ENCODE results near the gene OSBPL5. TPM values are rescaled to one million over a fixed set of nuclear protein-coding genes. Genes with fewer than 3 reads are reported as not detected.
"Not testable (repeated sequence)": the region's sequence is repeated elsewhere in the genome, so short reads cannot be mapped to it uniquely, and the experiment has no call there.

OSBPL5 gene
- total RNA-seq, 1 experiment from 2014 or later, result 21.1 TPM

DNA sequence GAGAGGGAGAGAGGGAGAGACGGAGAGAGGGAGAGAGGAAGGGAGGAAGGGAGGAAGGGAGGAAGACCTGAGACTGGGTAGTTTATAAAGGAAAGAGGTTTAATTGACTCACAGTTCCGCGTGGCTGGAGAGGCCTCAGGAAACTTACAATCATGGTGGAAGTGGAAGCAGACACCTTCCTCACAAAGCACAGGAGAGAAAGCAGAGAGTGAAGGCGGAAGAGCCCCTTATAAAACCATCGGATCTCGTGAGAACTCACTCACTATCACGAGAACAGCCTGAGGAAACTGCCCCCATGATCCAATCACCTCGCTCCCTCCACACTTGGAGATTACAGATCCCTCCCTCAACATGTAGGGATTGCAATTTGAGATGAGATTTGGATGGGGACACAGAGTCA lies 95.7 kb downstream of the OSBPL5 start:
- no peak for DNase-seq
- no peak overlapping the region for H3K4me3 ChIP-seq (ENCODE audit: insufficient read depth, low read depth, low read length)
- H3K36me3 ChIP-seq (replicated peaks; ENCODE audit: control insufficient read depth, insufficient read depth, low read length), result no peaks in the 10 kb centered on the region
- H3K27me3 ChIP-seq (ENCODE audit: control insufficient read depth, insufficient read depth, low read length), result no peaks in the 10 kb centered on the region

DNA sequence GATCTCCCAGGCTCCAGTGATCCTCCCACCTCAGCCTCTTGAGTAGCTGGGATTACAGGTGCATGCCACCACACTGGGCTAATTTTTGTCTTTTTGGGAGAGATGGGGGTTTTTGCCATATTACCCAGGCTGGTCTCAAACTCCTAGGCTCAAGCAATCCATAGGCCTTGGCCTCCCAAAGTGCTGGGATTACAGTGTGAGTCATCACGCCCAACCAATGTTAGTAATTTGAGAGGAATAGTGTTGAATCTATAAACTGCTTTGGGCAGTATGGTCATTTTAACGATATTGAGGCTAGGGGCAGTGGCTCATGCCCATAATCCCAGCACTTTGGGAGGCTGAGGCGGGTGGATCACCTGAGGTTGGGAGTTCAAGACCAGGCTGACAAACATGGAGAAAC lies 98.8 kb downstream of the OSBPL5 start:
- not testable (repeated sequence) for H3K36me3 ChIP-seq (replicated peaks; ENCODE audit: control insufficient read depth, insufficient read depth, low read length); DNase-seq; H3K4me3 ChIP-seq (ENCODE audit: insufficient read depth, low read depth, low read length); H3K27me3 ChIP-seq (ENCODE audit: control insufficient read depth, insufficient read depth, low read length)

DNA sequence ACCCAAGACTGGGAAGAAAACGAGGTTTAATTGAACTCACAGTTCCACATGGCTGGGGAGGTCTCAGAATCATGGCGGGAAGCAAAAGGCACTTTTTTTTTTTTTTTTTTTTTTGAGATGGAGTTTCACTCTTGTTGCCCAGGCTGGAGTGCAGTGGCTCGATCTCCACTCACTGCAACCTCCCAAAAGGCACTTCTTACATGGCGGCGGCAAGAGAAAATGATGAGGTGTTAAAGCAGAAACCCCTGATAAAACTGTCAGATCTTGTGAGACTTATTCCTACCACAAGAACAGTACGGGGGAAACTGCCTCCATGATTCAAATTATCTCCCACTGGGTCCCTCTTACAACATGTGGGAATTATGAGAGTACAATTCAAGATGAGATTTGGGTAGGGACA lies 100.4 kb downstream of the OSBPL5 start:
- not testable (repeated sequence) for H3K27me3 ChIP-seq (ENCODE audit: control insufficient read depth, insufficient read depth, low read length); H3K36me3 ChIP-seq (replicated peaks; ENCODE audit: control insufficient read depth, insufficient read depth, low read length); DNase-seq; H3K4me3 ChIP-seq (ENCODE audit: insufficient read depth, low read depth, low read length)

DNA sequence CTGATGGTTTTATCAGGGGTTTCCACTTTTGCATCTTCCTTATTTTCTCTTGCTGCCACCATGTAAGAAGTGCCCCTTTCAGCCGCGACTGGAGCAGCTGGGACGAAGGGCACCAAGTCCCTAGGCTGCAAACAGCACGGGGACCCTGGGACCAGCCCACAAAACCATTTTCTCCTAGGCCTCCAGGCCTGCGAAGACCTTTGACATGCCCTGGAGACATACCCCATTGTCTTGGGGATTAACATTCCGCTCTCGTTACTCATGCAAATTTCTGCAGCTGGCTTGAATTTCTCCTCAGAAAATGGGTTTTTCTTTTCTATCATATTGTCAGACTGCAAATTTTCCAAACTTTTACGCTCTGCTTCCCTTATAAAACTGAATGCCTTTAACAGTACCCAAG lies 101.2 kb downstream of the OSBPL5 start:
- H3K36me3 ChIP-seq (replicated peaks; ENCODE audit: control insufficient read depth, insufficient read depth, low read length); DNase-seq; H3K4me3 ChIP-seq (ENCODE audit: insufficient read depth, low read depth, low read length); H3K27me3 ChIP-seq (ENCODE audit: control insufficient read depth, insufficient read depth, low read length): not testable (repeated sequence)

DNA sequence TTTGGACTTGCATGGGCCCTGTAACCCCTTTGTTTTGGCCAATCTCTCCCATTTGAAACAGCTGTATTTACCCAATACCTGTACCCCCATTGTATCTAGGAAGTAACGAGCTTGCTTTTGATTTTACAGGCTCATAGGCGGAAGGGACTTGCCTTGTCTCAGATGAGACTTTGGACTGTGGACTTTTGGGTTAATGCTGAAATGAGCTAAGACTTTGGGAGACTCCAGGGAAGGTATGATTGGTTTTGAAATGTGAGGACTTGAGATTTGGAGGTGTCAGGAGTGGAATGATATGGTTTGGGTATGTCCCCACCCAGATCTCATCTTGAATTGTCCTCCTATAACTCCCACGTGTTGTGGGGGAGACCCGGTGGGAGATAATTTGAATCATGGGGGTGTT lies 101.7 kb downstream of the OSBPL5 start:
- H3K27me3 ChIP-seq (ENCODE audit: control insufficient read depth, insufficient read depth, low read length); H3K36me3 ChIP-seq (replicated peaks; ENCODE audit: control insufficient read depth, insufficient read depth, low read length); DNase-seq; H3K4me3 ChIP-seq (ENCODE audit: insufficient read depth, low read depth, low read length): not testable (repeated sequence)

DNA sequence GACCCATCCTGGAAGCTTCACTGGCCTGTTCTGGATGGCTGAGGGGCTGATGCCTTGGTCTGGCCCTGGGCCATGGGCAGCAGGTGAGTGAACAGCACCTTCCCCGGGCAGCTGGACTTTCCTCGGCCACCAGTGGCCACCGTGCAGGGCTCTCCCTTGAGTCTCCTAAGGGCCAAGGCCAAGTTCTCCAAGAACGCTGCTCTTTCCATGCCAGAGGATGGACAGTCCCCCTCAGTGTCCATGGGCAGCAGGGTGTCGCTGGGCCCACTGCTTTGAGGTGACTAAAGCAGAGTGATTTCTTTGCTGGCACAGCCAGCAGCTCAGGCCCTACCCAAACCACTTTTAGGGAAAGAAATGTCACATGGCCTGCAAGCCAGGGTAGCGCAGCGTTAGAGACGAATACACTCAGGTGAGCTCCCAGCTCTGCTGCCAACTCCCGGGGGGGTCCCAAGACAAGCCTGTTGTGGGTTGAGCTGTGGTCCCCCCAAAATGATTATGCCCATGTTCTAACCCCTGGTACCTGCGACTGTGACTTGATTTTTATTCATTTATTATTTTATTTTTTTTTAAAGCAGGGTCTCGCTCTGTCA lies 104.6 kb downstream of the OSBPL5 start:
- no peaks in the 10 kb centered on the region; the same call in 1 of the 2 replicates for H3K36me3 ChIP-seq (replicated peaks; ENCODE audit: control insufficient read depth, insufficient read depth, low read length)
- no peak overlapping the region for H3K4me3 ChIP-seq (ENCODE audit: insufficient read depth, low read depth, low read length)
- no peak for DNase-seq
- no peaks in the 10 kb centered on the region for H3K27me3 ChIP-seq (ENCODE audit: control insufficient read depth, insufficient read depth, low read length)

DNA sequence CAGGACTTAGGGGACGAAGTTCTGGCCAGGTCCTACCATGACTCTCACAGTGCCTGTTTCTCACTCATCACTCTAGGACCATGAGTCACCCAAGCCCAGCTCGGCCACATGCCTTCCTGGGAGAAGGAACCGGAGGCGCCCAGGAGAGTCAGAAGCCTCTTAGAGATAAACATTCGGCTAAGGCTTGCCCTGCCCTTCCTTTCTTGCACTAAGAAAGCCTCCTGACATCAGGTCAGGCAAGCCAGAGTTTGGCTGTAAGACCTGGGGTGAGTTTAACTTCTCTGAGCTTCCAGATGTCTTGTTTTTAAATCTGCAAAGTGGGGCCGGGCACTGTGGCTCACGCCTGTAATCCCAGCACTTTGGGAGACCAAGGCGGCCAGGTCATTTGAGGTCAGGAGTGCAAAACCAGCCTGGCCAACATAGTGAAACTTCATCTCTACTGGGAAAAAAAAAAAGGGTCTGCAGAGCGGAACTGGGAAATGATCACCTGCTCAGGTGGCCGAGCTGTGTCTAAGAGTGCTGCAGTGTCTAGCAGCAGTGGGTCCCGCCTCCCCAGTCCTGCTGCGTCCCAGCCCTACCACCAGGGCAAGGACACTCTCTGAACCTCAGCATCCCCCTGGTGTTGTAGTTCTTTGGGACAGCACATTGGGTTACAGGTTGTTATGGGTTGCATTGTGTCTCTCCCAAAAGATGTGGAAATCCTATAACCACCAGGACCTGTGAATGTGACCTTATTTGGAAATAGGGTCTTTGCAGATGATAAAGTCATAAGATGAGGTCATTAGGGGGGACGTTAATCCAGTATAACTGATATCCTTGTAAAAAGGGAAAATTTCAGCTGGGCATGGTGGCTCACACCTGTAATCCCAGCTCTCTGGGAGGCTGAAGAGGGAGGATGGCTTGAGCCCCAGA lies 106.1 kb downstream of the OSBPL5 start:
- peak; percentile 77 for DNase-seq

DNA sequence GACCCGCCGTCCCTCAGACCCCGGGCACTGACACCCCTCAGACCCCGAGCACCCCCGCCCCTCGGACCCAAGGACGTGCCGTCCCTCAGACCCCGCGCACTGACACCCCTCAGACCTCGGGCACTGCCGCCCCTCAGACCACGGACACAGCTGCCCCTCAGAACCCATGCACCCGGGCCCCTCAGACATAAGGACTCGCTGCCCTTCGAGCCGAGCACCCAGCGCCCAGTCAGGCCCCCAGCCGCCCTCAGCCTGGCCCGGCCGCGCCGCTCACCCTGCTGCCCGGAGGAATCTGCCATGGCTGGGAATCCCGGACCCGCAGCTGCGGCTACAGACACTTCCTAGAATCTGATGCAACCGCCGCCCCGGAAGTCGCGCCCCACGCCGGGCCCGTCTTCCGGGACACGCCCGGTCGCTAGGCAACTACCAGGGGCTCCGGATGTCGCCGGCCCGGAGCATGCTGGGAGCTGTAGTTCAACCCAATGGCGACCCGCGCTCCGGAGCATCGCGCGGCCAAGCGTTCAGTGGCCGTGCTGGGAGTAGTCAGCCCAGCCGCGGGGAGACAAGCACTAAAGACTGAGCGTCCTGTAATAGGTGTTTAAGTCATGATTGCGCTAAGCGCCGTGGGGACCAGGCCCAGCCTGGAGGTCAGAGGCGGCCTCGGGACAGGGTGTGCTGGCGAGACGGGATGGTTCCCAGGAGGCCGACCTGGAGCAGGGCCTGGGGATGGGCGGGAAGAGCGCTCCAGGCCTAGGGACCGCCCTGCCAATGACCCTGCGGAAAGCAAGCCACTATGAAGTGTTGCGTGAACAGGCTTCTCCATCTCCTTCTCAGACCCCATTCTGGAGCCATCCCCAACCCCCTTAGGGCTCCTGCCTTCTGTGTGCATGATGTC lies 107.8 kb downstream of the OSBPL5 start, which contains the start of gene CARS1:
TSS of gene CARS1 (minus strand) at position 355 of the 895 bp plus-strand sequence. CDS start at position 299, 56 bp downstream.
- Histone ChIP-seq H3K36me3 (replicated peaks; ENCODE audit: control insufficient read depth, insufficient read depth, low read length) (peaks cover 10% of the 10 kb centered on the region), H3K27me3 (ENCODE audit: control insufficient read depth, insufficient read depth, low read length) (no peaks in the 10 kb centered on the region), H3K4me3 (ENCODE audit: insufficient read depth, low read depth, low read length) (peak within 1 kb of the TSS; percentile 89)
- DNase-seq, result peak; percentile 98

More for the DNA sequence above, 106.1 kb downstream of the OSBPL5 start:
- H3K36me3 ChIP-seq (replicated peaks; ENCODE audit: control insufficient read depth, insufficient read depth, low read length), result peaks cover 5% of the 10 kb centered on the region
- no peaks in the 10 kb centered on the region for H3K27me3 ChIP-seq (ENCODE audit: control insufficient read depth, insufficient read depth, low read length)
- no peak overlapping the region for H3K4me3 ChIP-seq (ENCODE audit: insufficient read depth, low read depth, low read length)

DNA sequence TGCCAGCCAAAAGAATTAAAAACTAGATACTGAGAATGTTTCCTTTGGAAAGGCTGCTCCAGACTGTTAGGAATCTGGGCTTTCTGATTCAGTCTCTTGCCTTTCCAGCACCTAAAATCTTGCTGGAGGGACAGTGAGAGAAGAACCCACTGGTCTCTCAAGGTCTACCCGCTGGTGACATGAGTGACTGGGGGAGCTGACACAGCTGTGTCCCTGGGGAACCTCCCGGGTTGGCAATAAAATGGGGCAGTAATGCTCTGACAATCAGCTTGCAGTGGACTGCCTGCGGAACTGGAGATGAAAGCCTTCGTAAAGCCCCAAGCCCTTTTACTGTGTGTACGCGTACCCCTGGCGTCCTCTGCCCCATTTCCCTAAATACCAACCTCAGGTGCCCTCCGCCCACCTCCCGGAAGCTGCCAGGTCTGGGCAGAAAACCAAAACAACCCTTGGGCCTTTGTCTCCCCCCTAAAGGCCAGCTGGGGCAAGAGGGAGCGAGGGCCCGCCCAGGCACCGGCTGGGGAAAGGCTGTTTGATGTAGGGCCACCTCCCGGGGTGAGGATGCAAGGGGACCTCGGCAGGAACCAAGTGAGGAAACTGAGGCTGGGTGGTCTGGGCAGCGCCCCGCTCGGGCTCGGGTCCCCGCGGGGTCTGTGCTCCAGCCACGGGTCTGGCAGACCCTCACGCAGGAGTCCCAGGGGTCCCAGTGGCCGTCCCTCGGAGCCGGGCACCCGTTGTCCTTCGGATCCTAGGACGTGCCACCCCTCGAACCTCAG lies 108.6 kb downstream of the OSBPL5 start:
- Histone ChIP-seq H3K4me3 (ENCODE audit: insufficient read depth, low read depth, low read length) (peak overlapping the region; percentile 89), H3K27me3 (ENCODE audit: control insufficient read depth, insufficient read depth, low read length) (no peaks in the 10 kb centered on the region), H3K36me3 (replicated peaks; ENCODE audit: control insufficient read depth, insufficient read depth, low read length) (peaks cover 11% of the 10 kb centered on the region)
- DNase-seq, result peak; percentile 69

DNA sequence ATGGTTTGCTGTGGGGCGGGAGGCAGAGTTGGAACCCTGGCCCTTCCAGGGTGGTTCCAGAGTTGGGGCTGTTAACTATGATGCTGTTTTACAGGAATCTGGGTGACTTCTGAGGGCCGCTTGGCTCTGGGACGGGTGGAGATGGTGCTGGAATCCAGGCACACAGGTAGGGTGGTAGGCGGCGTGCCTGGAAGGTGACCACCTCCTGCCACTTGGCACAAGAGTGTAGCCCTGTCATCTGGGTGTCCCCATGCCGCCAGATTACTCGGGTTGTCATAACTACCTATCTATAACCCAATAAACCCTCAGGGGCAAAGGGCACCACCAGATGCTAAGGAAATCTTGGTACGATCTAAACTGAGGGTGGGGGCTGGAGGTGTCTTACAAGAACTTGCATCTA lies 109.2 kb downstream of the OSBPL5 start:
- DNase-seq, result no peak
- Histone ChIP-seq H3K27me3 (ENCODE audit: control insufficient read depth, insufficient read depth, low read length) (no peaks in the 10 kb centered on the region), H3K36me3 (replicated peaks; ENCODE audit: control insufficient read depth, insufficient read depth, low read length) (peaks cover 11% of the 10 kb centered on the region), H3K4me3 (ENCODE audit: insufficient read depth, low read depth, low read length) (peak overlapping the region; percentile 89; the same call in 1 of the 2 replicates)

DNA sequence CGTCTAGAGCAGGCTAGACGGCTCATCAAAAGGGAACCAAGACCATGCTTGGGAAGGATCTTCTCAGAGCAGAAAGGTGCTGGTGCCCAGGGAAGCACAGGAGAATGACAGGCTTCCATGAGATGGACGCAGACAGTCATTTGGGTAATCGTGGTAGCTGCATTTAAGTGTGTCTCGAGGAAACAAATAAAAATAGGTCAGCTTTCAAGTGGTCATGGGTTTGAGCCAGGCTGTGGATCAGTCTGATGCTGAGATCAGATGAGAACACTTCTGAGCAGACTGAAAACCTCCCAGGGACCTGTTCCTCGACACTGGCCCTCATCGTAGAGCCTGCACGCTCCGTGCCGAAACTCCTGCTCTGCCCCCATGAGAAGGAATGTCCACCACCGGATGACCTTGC lies 112.5 kb downstream of the OSBPL5 start:
- Histone ChIP-seq H3K27me3 (ENCODE audit: control insufficient read depth, insufficient read depth, low read length) (no peaks in the 10 kb centered on the region), H3K36me3 (replicated peaks; ENCODE audit: control insufficient read depth, insufficient read depth, low read length) (peaks cover 13% of the 10 kb centered on the region), H3K4me3 (ENCODE audit: insufficient read depth, low read depth, low read length) (no peak overlapping the region)
- DNase-seq, result no peak

DNA sequence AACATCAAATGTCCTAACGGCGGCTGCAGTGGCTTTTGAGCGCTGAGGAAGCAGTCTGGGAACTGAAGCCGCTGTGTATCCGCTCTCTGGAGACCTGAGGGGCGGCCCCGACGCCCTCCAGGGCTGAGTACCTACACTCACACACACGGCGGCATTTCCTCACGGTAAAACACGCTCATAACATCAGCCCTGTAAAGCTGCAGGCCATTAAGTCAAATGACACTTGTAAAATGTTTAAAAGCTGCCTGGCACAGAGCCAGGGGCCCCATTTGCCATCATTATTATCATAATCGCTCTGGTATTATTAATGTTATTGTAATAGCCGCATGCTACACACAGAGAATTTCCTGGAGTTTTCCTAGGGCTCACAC lies 113.0 kb downstream of the OSBPL5 start:
- Histone ChIP-seq H3K27me3 (ENCODE audit: control insufficient read depth, insufficient read depth, low read length) (no peaks in the 10 kb centered on the region), H3K4me3 (ENCODE audit: insufficient read depth, low read depth, low read length) (no peak overlapping the region), H3K36me3 (replicated peaks; ENCODE audit: control insufficient read depth, insufficient read depth, low read length) (peaks cover 16% of the 10 kb centered on the region)
- peak; percentile 59 for DNase-seq

DNA sequence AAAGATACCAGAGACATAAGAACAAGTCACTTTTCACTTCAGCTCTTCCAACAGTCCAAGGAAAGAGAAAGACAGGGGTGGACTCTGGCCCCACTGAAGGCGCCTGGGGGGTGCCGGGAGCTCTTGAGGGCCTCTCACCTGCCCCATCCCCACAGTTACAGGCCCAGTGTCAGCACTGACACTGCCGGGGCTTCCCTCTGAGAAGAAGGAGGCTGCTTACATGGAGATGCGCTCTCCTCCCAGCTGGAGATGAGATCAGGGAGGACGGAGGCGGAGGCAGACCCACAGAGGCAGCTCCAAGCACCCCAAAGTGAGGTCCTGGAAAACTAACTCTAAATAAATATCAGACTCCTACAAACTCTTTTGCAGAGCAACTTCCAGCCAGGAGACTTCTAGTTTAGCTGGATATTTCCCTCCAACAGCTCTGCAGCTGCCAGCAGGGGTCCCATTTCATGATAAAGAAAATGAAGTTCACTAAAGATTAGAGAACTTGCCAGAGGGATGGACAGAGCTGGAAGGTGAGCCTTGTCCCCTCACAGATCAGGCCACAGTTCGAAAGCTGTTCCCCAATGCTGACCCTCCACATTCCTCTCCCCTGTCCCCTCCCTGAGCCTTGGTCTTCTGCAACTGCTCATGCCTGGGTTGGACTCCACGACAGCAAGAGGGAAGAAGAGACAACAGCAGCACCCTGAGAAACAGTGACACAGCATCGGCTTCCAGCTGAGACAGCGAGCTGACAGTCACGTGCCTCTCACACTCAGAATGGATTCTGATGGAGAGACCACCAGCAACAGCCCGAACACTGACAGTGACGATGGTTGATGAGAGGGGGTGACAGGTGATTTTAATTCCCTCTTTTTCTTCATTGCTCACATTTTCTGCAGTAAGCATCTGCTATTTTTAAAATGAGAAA lies 113.7 kb downstream of the OSBPL5 start:
- peaks cover 16% of the 10 kb centered on the region for H3K36me3 ChIP-seq (replicated peaks; ENCODE audit: control insufficient read depth, insufficient read depth, low read length)
- no peak overlapping the region for H3K4me3 ChIP-seq (ENCODE audit: insufficient read depth, low read depth, low read length)
- DNase-seq, result peak; percentile 56
- no peaks in the 10 kb centered on the region for H3K27me3 ChIP-seq (ENCODE audit: control insufficient read depth, insufficient read depth, low read length)
